Measurements from ENCODE around the gene RRAS. TPM values are rescaled to one million over a fixed set of nuclear protein-coding genes. Genes with fewer than 3 reads are reported as not detected.

Gene RRAS
- total RNA-seq, 6 experiments from 2014 or later, result 8.5 to 16.4 (median 11.5) TPM

DNA sequence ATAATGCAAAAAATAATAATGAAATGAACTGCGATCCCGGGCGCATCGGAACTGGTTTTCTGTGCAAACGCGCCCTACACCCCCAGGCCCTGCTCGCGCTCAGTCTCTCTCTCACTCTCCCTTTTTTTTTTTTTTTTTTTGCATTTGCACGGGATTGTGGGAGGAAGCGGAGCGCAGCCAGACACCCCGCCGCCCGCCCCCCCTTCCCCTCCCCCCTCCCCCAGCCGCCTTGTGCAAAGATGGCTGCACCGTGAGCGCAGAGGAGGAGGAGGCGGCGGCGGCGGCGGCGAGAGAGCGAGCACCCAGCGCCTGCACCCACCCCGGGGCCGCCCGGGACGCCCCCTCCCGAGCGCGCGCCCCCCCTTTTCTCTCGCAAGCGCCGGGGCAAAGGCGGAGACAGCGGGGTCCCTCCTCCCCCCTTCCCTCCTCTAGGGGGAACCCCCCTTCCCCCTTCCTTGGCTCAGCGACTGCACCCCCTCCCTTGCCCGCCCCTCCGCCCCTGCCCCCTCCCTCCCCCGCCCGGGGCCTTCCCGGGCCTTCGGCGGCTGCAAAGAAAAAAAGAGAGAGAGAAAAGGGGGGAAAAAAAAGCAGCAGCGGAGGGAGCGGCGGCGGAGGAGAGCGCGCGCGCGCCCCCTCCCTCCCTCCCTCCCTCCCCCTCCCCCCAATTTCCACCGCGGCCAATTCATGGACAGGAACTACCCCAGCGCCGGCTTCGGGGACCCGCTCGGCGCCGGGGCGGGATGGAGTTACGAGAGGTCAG is 48.8 kb downstream of the RRAS start, which contains the start of gene PRR12:
PRR12 (plus strand) TSS at position 212 of the 760 bp plus-strand sequence; CDS start at position 685, 473 bp downstream.
- Histone ChIP-seq H3K4me3 (peak within 1 kb of the TSS; percentile 76 to 83 (median 77)), H3K9me3 (no peaks in the 10 kb centered on the region), H3K36me3 (peaks cover 0 to 13% (median 1%) of the 10 kb centered on the region in 4 donors), H3K27ac (peak within 1 kb of the TSS; percentile 39 to 84 (median 82)), H3K4me1 (peaks cover 0 to 4% (median 0%) of the 10 kb centered on the region in 4 donors), H3K27me3 (no peaks in the 10 kb centered on the region)
- TF ChIP-seq POLR2A (IDR thresholded peaks at IDR 0.05) (no peak), CTCF (IDR thresholded peaks at IDR 0.05) (no peak)
- intact Hi-C loops (cut with DNase I), result loop anchor here in 1 of 2 donors (10.0 kb wide), 1 partner anchor 74 kb away; the partner anchor contains the start of genes BCL2L12 and IRF3
- ATAC-seq (peak; percentile 53 to 63 (median 56)), DNase-seq (peak; percentile 59 to 73 (median 72))
- under 1% methylated on average over 34 of the region's 66 CpGs for WGBS (ENCODE audit: insufficient coverage, low coverage, low lambda C conversion rate, missing lambda C conversion rate)

DNA sequence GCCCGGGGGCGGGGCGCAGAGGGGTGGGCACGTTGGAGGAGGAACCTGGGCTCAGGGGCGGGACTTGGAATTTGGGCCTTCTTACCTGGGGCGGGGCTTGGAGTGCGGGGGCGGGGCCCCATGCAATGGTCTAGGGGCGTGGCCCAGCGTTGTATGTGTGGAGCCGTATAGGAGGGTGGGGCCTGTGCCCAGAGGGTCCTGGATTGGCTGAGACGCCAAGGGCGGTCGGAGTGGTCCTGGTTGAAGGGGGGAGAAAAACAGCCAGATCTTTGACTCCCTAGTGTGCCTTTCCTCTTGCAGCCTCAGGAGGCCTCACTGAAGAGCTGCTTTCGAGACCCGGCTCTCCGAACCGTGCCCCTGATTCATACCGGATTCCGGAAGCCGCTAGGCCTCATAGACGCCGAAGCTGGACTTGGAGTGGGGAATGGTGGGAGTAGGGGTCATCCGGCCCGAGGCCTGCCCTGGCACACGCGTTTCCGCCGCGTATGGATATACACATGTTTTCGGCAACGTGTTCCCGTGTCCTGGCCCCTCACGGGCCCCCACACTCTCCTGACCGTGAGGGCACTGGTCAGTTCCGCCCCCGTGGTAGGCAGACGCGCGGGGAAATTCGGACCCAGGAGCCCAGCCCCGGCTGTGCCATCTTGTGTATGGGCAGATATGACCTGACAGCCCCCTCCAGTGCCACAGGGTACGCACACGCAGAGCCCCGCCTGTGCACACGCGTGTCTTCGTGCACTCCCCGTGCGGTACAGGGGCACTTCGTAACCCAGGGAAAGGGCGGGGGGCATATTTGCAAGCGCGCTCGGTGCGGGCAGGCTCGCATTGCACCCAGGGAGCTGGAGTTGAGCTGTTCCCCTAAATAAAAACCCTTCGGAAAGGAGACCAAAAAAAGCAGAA is 49.6 kb downstream of the RRAS start:
- TF ChIP-seq CTCF (IDR thresholded peaks at IDR 0.05), result peak in 1 of 4 donors; percentile 2
- TF ChIP-seq POLR2A (IDR thresholded peaks at IDR 0.05), result peak; percentile 80
- DNase-seq (peak; percentile 97 to 98 (median 98)), ATAC-seq (peak; percentile 89 to 94 (median 91))
- H3K36me3 ChIP-seq, result peaks cover 0 to 10% (median 1%) of the 10 kb centered on the region in 4 donors
- peak overlapping the region; percentile 76 to 83 (median 77) for H3K4me3 ChIP-seq
- H3K4me1 ChIP-seq, result peaks cover 0 to 4% (median 0%) of the 10 kb centered on the region in 4 donors
- no peaks in the 10 kb centered on the region for H3K9me3 ChIP-seq
- H3K27ac ChIP-seq, result peak overlapping the region; percentile 39 to 84 (median 82)
- intact Hi-C loops (cut with DNase I), result loop anchor here in 1 of 2 donors (10.0 kb wide), 1 partner anchor 74 kb away; the partner anchor contains the start of genes BCL2L12 and IRF3
- WGBS (ENCODE audit: insufficient coverage, low coverage, low lambda C conversion rate, missing lambda C conversion rate), result under 1% methylated on average over 22 of the region's 58 CpGs
- no peaks in the 10 kb centered on the region for H3K27me3 ChIP-seq

DNA sequence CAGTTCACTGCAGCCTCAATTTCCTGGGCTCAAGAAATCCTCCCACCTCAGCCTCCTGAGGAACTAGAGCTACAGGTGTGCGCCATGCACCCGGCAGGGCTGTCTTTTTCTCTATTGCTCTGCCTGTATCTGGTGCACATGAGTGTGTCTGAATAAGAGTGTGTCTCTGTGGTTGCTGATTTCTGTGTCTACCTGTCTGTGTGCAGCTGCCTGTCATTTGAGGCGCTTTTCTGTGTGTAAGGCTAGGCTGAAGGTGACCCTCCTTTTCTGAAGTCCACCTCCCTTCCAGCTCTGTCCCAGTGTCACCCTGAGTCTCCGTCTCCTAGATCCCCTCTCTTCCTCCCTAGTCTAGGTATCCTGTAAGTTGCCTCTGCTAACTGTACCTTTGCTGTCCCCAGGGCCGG is 50.4 kb downstream of the RRAS start:
- peaks cover 0 to 4% (median 1%) of the 10 kb centered on the region in 4 donors for H3K36me3 ChIP-seq
- H3K4me3 ChIP-seq, result peak overlapping the region in 1 of 3 donors; percentile 77
- 49% methylated on average over 5 of the region's 5 CpGs for WGBS (ENCODE audit: insufficient coverage, low coverage, low lambda C conversion rate, missing lambda C conversion rate)
- peaks cover 0 to 4% (median 0%) of the 10 kb centered on the region in 4 donors for H3K4me1 ChIP-seq
- H3K27me3 ChIP-seq, result no peaks in the 10 kb centered on the region
- no peaks in the 10 kb centered on the region for H3K9me3 ChIP-seq
- DNase-seq (no peak), ATAC-seq (peak in 1 of 4 donors; percentile 1)
- peak overlapping the region in 1 of 3 donors; percentile 39 for H3K27ac ChIP-seq
- TF ChIP-seq CTCF (IDR thresholded peaks at IDR 0.05) (no peak), POLR2A (IDR thresholded peaks at IDR 0.05) (no peak)
- intact Hi-C loops (cut with DNase I), result no loop called here

DNA sequence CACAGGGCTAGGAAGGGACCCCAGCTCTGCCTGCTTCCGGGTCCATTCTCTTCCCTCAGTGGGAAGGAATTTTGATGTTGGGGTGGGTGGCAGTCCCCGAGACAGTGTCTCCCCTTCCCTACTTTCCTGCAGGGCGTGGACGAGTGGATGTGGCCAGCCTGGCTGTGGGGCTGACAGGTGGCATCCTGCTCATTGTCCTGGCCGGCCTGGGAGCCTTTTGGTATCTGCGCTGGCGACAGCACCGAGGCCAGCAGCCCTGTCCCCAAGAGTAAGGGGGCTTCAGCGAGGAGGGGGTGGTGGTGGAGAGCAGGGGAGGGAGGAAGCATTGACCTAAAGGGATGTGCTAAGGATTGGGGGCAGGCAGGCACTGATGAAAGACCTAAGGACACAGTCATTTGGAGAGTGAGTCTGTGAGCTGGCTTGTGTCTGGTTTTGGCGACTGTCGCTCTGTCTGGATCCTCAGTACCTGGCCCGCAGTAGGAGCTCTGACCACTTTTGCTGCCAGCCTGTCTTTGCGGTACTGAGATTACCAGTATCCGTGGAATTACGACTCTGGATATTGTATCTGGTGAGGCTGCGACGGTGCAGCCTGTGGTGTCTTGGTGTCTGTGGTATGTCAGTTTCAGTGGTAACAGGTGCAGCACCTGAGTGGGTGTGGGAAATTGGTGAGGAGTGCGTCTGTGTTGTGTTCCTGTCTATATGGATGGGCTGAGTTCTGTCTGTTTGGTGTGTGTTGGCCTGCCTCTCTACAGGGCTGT is 51.4 kb downstream of the RRAS start:
- Histone ChIP-seq H3K27me3 (no peaks in the 10 kb centered on the region), H3K4me1 (peaks cover 0 to under 1% (median 0%) of the 10 kb centered on the region in 4 donors), H3K27ac (no peak overlapping the region), H3K4me3 (no peak overlapping the region), H3K36me3 (peaks cover 0 to under 1% (median 0%) of the 10 kb centered on the region in 4 donors), H3K9me3 (no peaks in the 10 kb centered on the region)
- peak in 1 of 3 donors; percentile 26 for DNase-seq
- no peak for TF ChIP-seq POLR2A (IDR thresholded peaks at IDR 0.05)
- no peak for TF ChIP-seq CTCF (IDR thresholded peaks at IDR 0.05)
- ATAC-seq, result no peak
- intact Hi-C loops (cut with DNase I), result no loop called here
- WGBS (ENCODE audit: insufficient coverage, low coverage, low lambda C conversion rate, missing lambda C conversion rate), result 75% methylated on average over 11 of the region's 18 CpGs

Data from right lobe of liver (tissue), 6 donors.